H9 (cell line): Measurements from ENCODE around the gene TRIM23. TPM values are rescaled to one million over a fixed set of nuclear protein-coding genes. Genes with fewer than 3 reads are reported as not detected.

ENCODE experiments used
- DNase-seq: peaks from one replicate; pipeline ENCODE4 v3.0.0-alpha.2; 2017
- H2AFZ ChIP-seq: one replicate; pipeline ENCODE4 v1.6.1; 2013; ENCODE audit warnings: mild to moderate bottlenecking, low read length, control low read depth, moderate library complexity
- H2AK5ac ChIP-seq: 2 replicates; pipeline ENCODE4 v1.6.1; 2013; ENCODE audit warnings: low read length, control low read depth, mixed read lengths; ENCODE audit not compliant: insufficient read length
- H2BK120ac ChIP-seq: one replicate; pipeline ENCODE4 v1.6.1; 2013; ENCODE audit warnings: low read depth, mild to moderate bottlenecking, low read length, control low read depth, inconsistent platforms; ENCODE audit not compliant: poor library complexity, severe bottlenecking
- H2BK12ac ChIP-seq: 2 replicates; pipeline ENCODE4 v1.6.1; 2013; ENCODE audit warnings: low read length, control low read depth, mixed read lengths, low read depth; ENCODE audit not compliant: insufficient read length
- H2BK15ac ChIP-seq: 2 replicates; pipeline ENCODE4 v1.6.1; 2013; ENCODE audit warnings: low read depth, low read length, control low read depth
- H2BK20ac ChIP-seq: one replicate; pipeline ENCODE4 v1.6.1; 2013; ENCODE audit warnings: low read depth, mild to moderate bottlenecking, low read length, control low read depth, inconsistent platforms; ENCODE audit not compliant: poor library complexity, severe bottlenecking
- H2BK5ac ChIP-seq: 2 replicates; pipeline ENCODE4 v1.6.1; 2013; ENCODE audit warnings: low read length, control low read depth, mixed read lengths; ENCODE audit not compliant: insufficient read length
- H3K14ac ChIP-seq: 2 replicates; pipeline ENCODE4 v1.6.1; 2013; ENCODE audit warnings: low read length, control low read depth; ENCODE audit not compliant: insufficient read depth
- H3K18ac ChIP-seq: 2 replicates; pipeline ENCODE4 v1.6.1; 2013; ENCODE audit warnings: low read depth, mild to moderate bottlenecking, mixed read lengths, low read length, control low read depth; ENCODE audit not compliant: insufficient read length
- H3K23ac ChIP-seq: 2 replicates; pipeline ENCODE4 v1.6.1; 2013; ENCODE audit warnings: low read length, control low read depth, mixed read lengths, low read depth; ENCODE audit not compliant: insufficient read length
- H3K23me2 ChIP-seq: 2 replicates; pipeline ENCODE4 v1.6.1; 2013; ENCODE audit warnings: low read depth, mild to moderate bottlenecking, mixed read lengths, low read length, control low read depth; ENCODE audit not compliant: insufficient read length, poor library complexity, severe bottlenecking
- H3K27ac ChIP-seq: 2 replicates; pipeline ENCODE4 v1.5.1; 2013; ENCODE audit warnings: low read length, control low read depth, mixed read lengths, low read depth; ENCODE audit not compliant: insufficient read length
- H3K27me3 ChIP-seq: 2 replicates; pipeline ENCODE4 v1.6.1; 2013; ENCODE audit warnings: low read length, control low read depth, inconsistent platforms; ENCODE audit not compliant: insufficient read depth
- H3K4ac ChIP-seq: 2 replicates; pipeline ENCODE4 v1.6.1; 2013; ENCODE audit warnings: low read depth, mild to moderate bottlenecking, control low read depth, inconsistent platforms, low read length, moderate library complexity
- H3K4me1 ChIP-seq: 2 replicates; pipeline ENCODE4 v1.6.1; 2013; ENCODE audit warnings: low read length, control low read depth, inconsistent platforms; ENCODE audit not compliant: insufficient read depth
- H3K4me2 ChIP-seq: 2 replicates; pipeline ENCODE4 v1.6.1; 2013; ENCODE audit warnings: low read length, control low read depth, mixed read lengths; ENCODE audit not compliant: insufficient read length, insufficient read depth
- H3K56ac ChIP-seq: 2 replicates; pipeline ENCODE4 v1.6.1; 2013; ENCODE audit warnings: low read depth, mild to moderate bottlenecking, mixed read lengths, low read length, control low read depth; ENCODE audit not compliant: insufficient read length
- H3K79me1 ChIP-seq: 2 replicates; pipeline ENCODE4 v1.6.1; 2013; ENCODE audit warnings: low read depth, mild to moderate bottlenecking, moderate library complexity, low read length, control low read depth, inconsistent platforms; ENCODE audit not compliant: insufficient read depth, poor library complexity, severe bottlenecking
- H3K79me2 ChIP-seq: 2 replicates; pipeline ENCODE4 v1.6.1; 2013; ENCODE audit warnings: low read length, control low read depth, inconsistent platforms; ENCODE audit not compliant: insufficient read depth
- H3K9ac ChIP-seq: 2 replicates; pipeline ENCODE4 v1.6.1; 2013; ENCODE audit warnings: low read length, control low read depth, mixed read lengths; ENCODE audit not compliant: insufficient read length; ENCODE audit errors: extremely low read depth
- H3K9me3 ChIP-seq: one replicate; pipeline ENCODE4 v1.6.1; 2013; ENCODE audit warnings: low read depth, low read length, inconsistent platforms; ENCODE audit not compliant: control insufficient read depth
- H3T11ph ChIP-seq: one replicate; pipeline ENCODE4 v1.6.1; 2013; ENCODE audit warnings: mild to moderate bottlenecking, low read length, control low read depth, inconsistent platforms
- H4K20me1 ChIP-seq: one replicate; pipeline ENCODE4 v1.6.1; 2013; ENCODE audit not compliant: control insufficient read depth, insufficient read length, insufficient read depth
- H4K5ac ChIP-seq: 2 replicates; pipeline ENCODE4 v1.6.1; 2013; ENCODE audit warnings: low read depth, mild to moderate bottlenecking, mixed read lengths, low read length, control low read depth; ENCODE audit not compliant: insufficient read length
- H4K8ac ChIP-seq: replicated peaks from 2 replicates; pipeline ENCODE4 v1.6.1; 2013; ENCODE audit warnings: low read length, control low read depth, mixed read lengths, low read depth; ENCODE audit not compliant: insufficient read length
- H4K91ac ChIP-seq: 2 replicates; pipeline ENCODE4 v1.6.1; 2013; ENCODE audit warnings: low read depth, mild to moderate bottlenecking, moderate library complexity, mixed read lengths, low read length, control low read depth; ENCODE audit not compliant: insufficient read length
- H3K27ac Mint-ChIP-seq, 3 experiments: 2 replicates in 2 of 3; 3 replicates in 1 of 3; pipeline ENCODE4 v1.8.0; 2020 to 2021; ENCODE audit warnings: mixed read lengths in 3 of 3, mild to moderate bottlenecking in 1 of 3, moderate library complexity in 1 of 3
- H3K27me3 Mint-ChIP-seq: 2 replicates; pipeline ENCODE4 v1.8.0; 2021; ENCODE audit warnings: low read depth, mild to moderate bottlenecking, moderate library complexity, mixed read lengths
- H3K36me3 Mint-ChIP-seq, 3 experiments: 2 replicates in 2 of 3; 3 replicates in 1 of 3; pipeline ENCODE4 v1.8.0; 2020 to 2021; ENCODE audit warnings: low read depth in 3 of 3, mixed read lengths in 3 of 3; ENCODE audit not compliant: insufficient read depth in 1 of 3
- H3K4me1 Mint-ChIP-seq, 2 experiments: 2 replicates each; pipeline ENCODE4 v1.8.0; 2020; ENCODE audit warnings: mixed read lengths in 2 of 2
- H3K4me3 Mint-ChIP-seq, 2 experiments: 2 replicates in 1 of 2; 3 replicates in 1 of 2; pipeline ENCODE4 v1.8.0; 2020 to 2021; ENCODE audit warnings: mild to moderate bottlenecking in 2 of 2, mixed read lengths in 2 of 2, moderate library complexity in 1 of 2
- H3K9me3 Mint-ChIP-seq, 2 experiments: 2 replicates in 1 of 2; 3 replicates in 1 of 2; pipeline ENCODE4 v1.8.0; 2020; ENCODE audit warnings: mild to moderate bottlenecking in 2 of 2, mixed read lengths in 2 of 2, moderate library complexity in 1 of 2
- CTCF ChIP-seq: fragments of 200-600 bp; sonication (generic); conservative IDR thresholded peaks from 3 replicates; pipeline ENCODE4 v1.8.0; 2021; ENCODE audit warnings: antibody characterized with exemption, mild to moderate bottlenecking
- WGBS: extraction: QIAGEN DNeasy Blood & Tissue Kit; methylation state at CpG from one replicate; pipeline ENCODE4 v1.1.7; 2013; ENCODE audit warnings: missing lambda C conversion rate, low lambda C conversion rate, mixed read lengths; ENCODE audit not compliant: insufficient read length; ENCODE audit errors: extremely low coverage; 5-methylcytosine and 5-hydroxymethylcytosine counted together
- total RNA-seq: library from RNA; stranded (reverse); gene quantifications from 2 replicates; pipeline ENCODE4 v1.2.1, GENCODE V29; 2021

TRIM23 gene
- total RNA-seq, 1 experiment from 2014 or later: 12.9 TPM

- H3K18ac ChIP-seq: peak within 1 kb of the TSS; percentile 77
- H3K27ac ChIP-seq: peak within 1 kb of the TSS; percentile 71
- H3K9me3 Mint-ChIP-seq: no peaks in the 10 kb centered on the region
- peak within 1 kb of the TSS; percentile 95 for H3K4me3 Mint-ChIP-seq
- no peaks in the 10 kb centered on the region for H3K27me3 ChIP-seq
- H3K27me3 Mint-ChIP-seq: no peaks in the 10 kb centered on the region
- H3K23me2 ChIP-seq: no peaks in the 10 kb centered on the region
- H2BK120ac ChIP-seq: no peak within 1 kb of the TSS
- TF ChIP-seq CTCF: peak; percentile 25; the same call in 2 of the 3 replicates
- no CpG with 5 or more reads among the region's 36 CpGs for WGBS
- no peak within 1 kb of the TSS for H2BK12ac ChIP-seq
- no peak within 1 kb of the TSS for H3K4ac ChIP-seq
- DNase-seq: peak; percentile 84
- H3K79me1 ChIP-seq: no peaks in the 10 kb centered on the region
- H3K27ac Mint-ChIP-seq: peak within 1 kb of the TSS; percentile 97 to 99 (median 97)
- peaks cover 0 to 8% (median 5%) of the 10 kb centered on the region in 3 experiments; a peak in 5 of 7 replicates for H3K36me3 Mint-ChIP-seq
- peak within 1 kb of the TSS; percentile 99 for H3K4me2 ChIP-seq
- no peaks in the 10 kb centered on the region for H4K20me1 ChIP-seq
- H3K23ac ChIP-seq: no peak within 1 kb of the TSS
- peak within 1 kb of the TSS; percentile 44 for H4K5ac ChIP-seq
- H2BK20ac ChIP-seq: no peak within 1 kb of the TSS
- peaks cover 11 to 12% of the 10 kb centered on the region in 2 experiments for H3K4me1 Mint-ChIP-seq
- peak within 1 kb of the TSS; percentile 94 for H3K9ac ChIP-seq
- no peak within 1 kb of the TSS for H3T11ph ChIP-seq
- H3K79me2 ChIP-seq: peaks cover 8% of the 10 kb centered on the region; the same call in 1 of the 2 replicates
- no peak within 1 kb of the TSS; the same call in 1 of the 2 replicates for H3K14ac ChIP-seq
- no peak within 1 kb of the TSS for H4K91ac ChIP-seq
- no peak within 1 kb of the TSS for H2BK15ac ChIP-seq
- no peak within 1 kb of the TSS for H2AK5ac ChIP-seq
- H3K9me3 ChIP-seq: no peaks in the 10 kb centered on the region
- H4K8ac ChIP-seq: no peak within 1 kb of the TSS
- H2AFZ ChIP-seq: peak within 1 kb of the TSS; percentile 93
- no peak within 1 kb of the TSS for H3K56ac ChIP-seq
- peak within 1 kb of the TSS; percentile 58 for H2BK5ac ChIP-seq
- no peaks in the 10 kb centered on the region for H3K4me1 ChIP-seq
Observed at GRCh38 chr5:65624571-65625555, 730 bp upstream of the TRIM23 start, which contains the start of the genes SHLD3 and TRAPPC13. Gene SHLD3 (plus strand): TSS chr5:65625027. CDS start chr5:65629588, 4,561 bp downstream. Gene TRAPPC13 (plus strand): TSS chr5:65625027. CDS start chr5:65625061, 34 bp downstream.
